Islet precursor cell (in vitro differentiated cells): ENCODE data around the gene ELAC1.
A peak's percentile ranks its signal among the peaks of the same experiment; 100 is the strongest.
"Not testable (repeated sequence)": the region's sequence is repeated elsewhere in the genome, so short reads cannot be mapped to it uniquely, and the experiment has no call there.

ENCODE experiments used
- DNase-seq: peaks from one replicate; pipeline ENCODE4 v3.0.0-alpha.2; 2018

Gene ELAC1

DNA sequence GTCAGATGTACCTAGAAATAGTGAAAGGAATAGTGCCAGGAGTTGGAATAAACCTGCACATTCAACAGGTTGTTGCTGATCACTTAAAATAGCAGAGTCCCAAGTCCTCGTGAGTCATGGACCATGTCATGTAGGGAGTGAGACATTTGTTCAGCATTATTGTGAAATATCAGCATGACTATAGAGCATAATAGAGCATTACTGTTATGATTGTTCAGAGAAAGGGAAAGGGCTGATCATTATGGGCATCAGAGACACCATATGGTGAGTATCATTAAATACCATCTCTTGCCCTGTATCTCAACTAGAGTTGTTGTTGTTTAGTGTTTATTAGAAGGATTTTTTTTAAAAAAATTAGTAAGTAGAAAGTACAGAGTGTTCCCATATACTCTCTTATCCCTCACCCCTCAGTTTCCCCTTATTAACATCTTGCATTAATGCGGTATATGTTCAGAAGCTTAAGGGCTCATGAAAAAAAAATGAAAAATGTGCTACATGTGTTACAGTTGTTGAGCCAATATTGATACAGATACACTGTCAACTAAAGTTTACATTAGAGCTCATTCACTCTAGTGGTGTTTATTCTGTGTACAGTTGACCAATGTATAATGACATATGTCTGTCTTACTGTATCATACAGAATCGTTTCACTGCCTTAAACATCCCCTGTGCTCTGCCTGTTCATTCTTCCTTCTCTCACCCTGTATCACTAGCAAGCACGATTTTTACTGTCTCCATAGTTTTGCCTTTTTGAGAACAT is 5.7 kb downstream of the ELAC1 start:
- DNase-seq = no peak

DNA sequence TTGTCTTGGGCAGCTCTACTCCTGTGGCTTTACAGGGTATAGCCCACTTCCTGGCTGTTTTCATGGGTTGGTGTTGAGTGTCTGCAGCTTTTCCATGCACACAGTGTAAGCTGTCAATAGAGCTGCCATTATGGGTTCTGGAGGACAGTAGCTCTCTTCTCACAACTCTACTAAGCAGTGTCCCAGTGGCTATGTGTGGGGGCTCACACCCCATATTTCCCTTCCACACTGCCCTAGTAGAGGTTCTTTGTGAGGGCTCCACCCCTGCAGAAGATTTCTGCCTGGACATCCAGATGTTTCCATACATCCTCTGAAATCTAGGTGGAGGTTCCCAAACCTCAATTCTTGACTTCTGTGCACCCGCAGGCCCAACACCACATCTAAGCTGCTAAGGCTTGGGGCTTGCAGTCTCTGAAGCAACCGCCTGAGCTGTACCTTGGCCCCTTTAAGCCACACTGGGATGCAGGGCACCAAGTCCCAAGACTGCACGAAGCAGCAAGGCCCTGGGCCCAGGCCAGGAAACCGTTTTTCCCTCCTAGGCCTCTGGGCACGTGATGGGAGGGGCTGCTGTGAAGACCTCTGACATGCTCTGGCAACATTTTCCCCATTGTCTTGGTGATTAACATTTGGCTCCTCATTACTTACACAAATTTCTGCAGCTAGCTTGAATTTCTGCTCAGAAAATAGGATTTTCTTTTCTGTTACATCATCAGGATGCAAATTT is 9.4 kb downstream of the ELAC1 start:
- DNase-seq = no peak

DNA sequence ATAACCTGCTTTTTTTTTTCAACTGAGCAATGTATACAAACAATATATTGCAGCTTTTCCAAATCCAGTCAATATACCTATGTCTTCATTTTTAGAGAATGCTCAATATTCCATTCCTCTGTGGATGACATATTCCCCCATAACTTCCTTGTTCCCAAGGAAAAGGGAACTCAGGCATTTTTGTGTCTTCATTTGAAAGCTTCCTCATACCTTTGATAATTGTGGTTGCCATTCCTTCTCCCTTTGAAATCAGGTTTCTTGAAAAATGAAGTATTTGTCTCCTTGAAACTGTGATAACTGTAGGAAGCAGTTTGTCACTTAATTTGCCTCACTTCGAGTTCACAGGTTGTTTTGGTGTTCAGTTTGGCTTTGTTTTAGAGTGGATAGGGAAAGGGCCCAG is 13.5 kb downstream of the ELAC1 start:
- DNase-seq = no peak

DNA sequence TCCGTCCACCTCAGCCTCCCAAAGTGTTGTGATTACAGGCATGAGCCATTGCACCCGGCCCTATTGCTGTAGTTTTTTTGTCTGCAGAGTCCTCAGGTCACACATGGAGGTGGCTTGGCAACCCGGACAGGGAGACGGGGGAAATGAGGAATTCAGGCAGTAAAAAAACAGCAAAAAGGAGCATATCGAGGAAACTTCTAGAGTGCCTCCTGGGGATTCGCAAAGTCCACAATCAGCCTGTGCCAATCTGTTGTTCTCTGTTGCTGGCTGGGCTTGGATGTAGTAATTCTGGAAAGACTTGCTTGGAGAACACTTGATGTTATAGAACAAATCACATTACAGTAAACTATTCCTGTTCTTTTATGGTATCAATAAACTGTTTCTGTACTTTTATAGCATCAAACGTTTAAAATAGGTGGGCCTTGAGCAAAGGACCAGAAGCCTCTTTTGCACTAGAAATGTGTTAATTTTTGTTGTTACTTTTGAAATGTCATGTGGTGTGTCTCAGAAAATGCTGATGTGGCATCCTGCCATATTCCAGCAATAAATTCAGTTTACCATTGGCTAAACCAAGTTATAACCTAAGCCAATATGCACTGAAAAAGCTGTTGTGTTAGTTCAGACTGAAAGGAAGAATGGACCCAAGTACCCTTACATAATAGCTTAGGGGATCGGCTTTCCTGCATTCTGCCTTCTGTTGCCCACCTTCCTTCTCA is 14.4 kb downstream of the ELAC1 start:
- no peak for DNase-seq

DNA sequence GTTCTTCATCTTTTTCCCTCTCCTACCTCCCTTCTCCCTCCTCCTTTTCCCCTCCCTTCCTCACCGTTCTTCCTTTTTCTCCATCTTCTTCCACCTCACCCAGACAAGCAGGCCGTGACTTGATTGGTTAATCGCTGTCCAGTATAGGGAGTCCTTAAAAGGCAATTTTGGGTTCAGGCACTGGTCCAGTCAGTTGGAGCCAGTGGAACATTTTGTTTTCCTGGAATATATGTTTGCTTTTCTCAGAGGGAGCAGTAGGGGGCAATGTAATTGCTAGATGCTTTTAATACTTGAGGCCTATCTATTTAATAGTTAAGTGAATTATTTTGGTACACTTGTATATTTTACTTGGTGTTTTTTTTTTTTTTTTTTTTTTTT is 15.0 kb downstream of the ELAC1 start:
- no peak for DNase-seq

DNA sequence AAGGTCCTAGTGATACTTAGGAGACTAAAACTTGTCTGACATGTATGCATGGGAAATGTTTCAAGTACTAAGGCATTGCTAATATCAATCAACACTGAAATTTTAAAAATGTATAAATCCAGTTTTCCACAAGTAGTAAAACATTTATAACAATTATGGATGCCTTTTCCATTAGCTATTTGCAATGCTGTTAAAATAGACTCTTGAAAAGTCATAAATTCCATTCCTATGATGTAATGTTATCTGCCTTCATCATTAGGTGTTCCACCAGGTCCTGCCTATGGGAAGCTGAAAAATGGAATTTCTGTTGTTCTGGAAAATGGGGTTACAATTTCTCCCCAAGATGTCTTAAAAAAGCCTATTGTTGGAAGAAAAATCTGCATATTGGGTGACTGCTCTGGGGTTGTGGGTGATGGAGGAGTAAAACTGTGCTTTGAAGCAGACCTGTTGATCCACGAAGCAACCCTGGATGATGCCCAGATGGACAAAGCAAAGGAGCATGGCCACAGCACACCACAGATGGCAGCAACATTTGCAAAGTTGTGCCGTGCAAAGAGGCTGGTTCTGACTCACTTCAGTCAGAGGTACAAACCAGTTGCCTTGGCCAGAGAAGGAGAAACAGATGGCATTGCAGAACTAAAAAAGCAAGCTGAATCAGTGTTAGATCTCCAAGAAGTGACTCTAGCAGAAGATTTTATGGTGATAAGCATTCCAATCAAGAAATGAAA is 18.7 kb downstream of the ELAC1 start:
- no peak for DNase-seq

DNA sequence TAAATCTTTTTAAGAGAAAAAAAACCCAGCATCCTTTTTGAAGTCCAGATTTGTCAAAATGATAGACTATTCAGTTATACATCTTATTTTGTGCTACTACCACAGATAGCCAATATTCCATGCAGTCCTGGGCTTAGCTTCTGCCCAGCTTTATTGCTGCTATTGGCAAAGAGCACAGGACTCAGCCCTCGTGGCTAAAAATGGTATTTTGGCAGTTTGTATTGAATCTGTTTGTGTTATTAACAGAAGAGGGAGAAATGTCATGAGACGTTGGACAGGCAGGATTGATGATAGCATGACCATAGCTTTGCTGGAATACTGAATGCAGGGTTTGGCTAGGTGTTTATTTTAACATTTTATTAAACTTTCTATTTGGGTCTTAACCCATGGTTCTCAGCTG is 19.4 kb downstream of the ELAC1 start:
- DNase-seq = no peak

DNA sequence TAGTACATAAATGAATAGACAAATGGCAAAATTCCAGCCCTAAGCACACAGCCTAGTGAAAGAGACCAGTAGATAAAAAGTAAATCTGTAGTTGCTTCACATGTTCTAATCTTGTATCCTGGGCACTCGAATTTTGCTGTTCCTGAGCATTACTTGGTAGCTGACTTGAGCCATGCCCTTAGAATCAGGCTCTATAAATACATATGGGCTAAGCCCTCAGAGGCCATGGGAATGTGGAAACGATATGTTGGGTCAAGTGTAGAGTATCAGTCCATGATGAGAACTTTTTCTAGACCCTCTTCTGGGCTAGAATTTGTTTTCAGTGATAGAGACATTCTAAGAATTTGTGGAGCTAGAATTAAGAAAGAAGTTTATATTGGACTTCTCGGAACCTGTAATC is 21.9 kb downstream of the ELAC1 start:
- no peak for DNase-seq

DNA sequence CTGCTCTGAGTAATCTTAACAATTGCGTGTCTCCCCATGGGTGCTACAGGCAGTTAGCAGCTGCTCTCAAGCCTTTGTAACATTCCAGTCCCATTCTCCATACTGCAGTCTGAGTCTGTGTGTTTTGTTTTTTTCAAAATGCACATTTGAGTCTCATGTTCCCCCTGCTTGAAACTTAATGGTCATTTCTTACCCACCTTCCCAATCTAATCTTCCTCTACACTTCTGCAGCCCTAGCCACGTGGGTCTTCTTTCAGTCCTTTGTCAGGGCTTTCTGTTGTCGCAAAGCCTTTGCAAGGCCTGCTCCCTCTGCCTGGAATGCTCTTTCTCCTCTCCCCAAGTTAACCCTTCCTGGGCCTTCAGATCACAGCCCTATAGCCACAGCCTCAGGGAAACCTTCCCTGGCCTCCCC is 24.5 kb downstream of the ELAC1 start:
- DNase-seq = peak; percentile 66

DNA sequence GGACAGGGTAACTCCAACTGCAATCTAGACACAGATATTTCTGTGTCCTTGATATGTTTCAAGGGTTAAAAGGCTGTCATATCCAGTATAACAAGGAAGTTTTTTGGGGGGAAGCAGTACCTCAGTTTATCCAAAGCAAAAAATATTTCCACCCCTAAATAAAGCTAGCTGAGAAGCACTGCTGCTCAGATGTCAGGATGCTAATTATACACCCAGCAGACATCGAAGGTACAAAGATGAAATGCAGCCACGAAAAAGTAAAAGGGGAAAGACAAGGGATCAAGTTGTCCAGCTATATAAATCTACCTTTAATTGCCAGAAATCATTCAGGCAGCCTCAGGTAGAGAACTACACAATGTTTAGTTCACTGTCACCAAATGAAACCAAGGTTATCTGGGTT is 26.2 kb downstream of the ELAC1 start:
- no peak for DNase-seq

DNA sequence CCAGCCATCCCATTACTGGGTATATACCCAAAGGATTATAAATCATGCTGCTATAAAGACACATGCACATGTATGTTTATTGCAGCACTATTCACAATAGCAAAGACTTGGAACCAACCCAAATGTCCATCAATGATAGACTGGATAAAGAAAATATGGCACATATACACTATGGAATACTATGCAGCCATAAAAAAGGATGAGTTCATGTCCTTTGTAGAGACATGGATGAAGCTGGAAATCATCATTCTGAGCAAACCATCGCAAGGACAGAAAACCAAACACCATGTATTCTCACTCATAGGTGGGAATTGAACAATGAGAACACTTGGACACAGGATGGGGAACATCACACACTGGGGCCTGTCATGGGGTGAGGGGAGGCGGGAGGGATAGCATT is 35.3 kb downstream of the ELAC1 start:
- DNase-seq = not testable (repeated sequence)

DNA sequence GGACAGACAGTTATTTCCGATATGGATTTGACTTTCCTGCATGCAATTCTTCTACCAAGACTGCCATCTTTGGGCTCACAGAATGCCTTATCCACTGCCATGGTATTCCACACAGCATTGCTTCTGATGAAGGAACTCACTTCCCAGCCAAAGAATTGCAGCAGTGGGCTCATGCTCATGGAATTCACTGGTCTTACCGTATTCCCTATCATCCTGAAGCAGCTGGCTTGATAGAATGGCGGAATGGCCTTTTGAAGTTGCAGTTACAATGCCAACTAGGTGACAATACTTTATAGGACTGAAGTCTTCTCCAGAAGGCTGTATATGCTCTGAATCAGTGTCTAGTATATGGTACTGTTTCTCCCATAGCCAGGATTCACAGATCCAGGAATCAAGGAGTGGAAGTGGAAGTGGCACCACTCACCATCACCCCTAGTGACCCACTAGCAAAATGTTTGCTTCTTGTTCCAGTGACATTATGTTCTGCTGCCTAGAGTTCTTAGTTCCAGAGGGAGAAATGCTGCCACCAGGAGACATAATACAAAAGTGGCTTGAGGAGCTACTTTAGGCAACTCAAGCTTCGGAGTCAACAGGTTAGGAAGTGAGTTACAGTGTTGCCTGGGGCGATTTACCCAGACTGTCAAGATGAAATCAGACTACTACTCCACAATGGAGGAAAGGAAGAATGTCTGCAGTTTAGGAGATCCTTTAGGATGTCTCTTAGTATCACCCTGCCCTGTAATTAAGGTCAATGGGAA is 38.4 kb downstream of the ELAC1 start:
- peak; percentile 93 for DNase-seq

DNA sequence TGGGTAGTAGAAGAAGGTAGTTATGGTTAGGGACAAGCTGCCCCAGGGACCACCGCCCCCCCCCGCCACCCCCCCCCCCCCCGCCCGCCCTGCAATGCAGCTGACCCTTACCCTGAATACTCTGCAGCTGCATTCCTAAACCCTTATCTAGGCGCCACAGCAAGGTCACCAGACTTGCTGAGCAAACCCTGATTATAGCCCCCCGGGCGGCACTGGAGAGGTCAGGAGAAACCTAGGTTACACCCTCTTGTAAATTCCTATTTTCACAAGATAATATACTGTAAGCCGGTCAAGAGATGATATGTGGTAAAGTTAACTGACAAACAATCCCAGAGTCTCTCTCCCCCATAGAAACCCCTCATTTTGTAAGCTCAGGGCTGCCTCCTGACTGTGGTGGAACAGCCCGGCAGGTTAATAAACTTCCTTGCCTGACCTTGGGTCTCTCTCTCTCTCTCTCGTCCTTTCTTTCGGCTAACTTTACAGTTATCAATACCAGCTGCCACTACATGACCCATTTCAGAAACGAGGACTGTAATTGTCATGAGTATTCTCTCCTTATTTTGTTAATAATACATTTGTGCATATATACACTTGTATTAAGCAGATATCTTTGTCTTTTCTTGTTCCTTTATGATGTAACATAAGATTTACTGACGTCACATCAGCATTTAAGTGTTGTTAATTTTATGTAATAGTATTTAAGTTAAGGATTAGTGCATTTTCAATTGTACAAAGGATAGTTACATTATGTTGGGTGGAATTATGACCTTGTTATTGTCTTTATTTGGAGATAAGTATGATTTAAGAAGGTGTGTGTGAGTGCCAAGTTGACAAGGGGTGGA is 39.3 kb downstream of the ELAC1 start:
- DNase-seq = peak; percentile 91

DNA sequence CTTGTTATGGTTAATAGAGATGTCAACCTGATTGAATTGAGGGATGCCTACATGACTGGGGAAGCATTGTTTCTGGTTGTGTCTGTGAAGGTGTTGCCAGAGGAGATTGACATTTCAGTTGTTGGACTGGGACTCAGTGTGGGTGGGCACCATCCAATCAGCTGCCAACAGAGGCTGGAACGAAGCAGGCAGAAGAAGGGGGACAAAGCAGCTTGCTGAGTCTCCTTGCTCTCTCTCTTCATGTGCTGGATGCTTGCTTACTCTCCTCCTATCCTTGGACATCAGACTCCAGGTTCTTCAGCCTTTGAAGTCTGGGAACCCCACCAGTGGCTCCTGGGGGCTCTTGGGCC is 39.9 kb downstream of the ELAC1 start:
- peak; percentile 57 for DNase-seq

DNA sequence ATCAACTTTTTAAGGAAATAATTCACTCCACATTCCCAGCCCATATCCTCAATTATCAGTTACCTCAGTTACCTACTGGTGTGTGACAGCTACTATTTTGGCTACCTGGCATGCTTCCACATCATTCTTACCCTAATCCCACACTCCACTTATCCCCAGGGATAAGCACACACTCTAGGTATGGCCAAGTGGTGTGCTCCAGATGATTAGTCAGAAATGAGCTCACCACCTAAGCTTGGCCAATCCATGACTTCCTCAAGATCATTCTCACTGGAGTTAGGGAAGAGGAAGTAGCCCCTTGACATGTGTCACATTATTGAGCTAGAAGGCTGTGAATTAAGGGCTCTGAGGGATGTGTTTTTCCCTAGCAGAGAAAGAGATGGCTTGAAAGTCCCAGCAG is 41.2 kb downstream of the ELAC1 start:
- no peak for DNase-seq

DNA sequence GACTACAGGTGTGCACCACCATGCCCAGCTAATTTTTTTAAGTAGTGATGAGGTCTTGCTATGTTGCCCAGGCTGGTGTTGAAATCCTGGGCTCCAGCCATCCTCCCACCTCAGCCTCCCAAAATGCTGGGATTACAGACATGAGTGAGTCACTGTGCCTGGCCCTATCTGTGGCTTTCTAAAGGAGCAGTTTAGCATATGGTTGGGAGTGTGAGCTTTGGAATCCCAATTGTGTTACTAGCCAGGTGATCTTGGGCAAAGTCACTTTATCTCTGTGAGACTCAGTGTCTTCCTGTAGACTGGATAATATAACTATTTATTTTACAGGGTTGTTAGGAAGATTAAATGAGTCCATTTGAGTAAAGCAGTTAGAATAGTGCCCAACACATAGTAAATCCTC is 42.4 kb downstream of the ELAC1 start:
- peak; percentile 62 for DNase-seq

DNA sequence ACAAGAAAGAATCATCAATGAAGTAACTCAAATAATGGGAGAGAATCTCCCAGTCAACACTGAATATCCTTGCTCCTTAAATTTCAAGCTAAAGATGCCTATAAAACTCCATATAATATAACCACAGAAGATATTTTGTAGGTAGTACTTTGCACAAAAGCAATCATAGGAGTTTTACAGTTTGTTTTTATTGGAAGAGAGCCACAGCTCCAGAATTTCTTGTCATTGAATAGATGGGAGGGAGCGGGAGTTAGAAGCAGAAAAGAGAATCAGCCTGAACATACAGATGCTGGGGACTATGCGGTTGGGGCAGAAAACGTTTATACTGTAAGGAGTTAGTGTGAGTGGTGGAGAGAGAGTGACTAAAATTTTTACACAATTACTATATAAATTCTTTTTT is 43.9 kb downstream of the ELAC1 start:
- DNase-seq = no peak

DNA sequence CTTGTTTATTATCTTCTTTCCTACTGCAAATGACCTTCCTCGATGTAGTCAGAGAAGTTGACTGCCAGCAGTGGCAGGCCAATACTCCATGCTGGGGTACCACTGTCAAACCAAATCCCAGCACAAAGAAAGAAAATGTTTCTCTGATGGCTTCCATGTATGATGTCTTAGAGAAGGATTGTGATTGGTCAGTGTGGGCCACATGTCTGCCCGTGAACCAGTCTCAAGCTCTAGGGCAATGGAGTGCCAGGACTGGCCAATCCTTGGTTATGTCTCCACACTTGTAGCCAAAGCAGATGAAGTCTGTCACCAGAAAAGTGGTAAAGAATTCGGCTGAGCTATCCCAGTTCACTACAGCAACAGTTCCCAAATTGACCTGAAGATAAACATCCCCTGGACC is 44.6 kb downstream of the ELAC1 start:
- DNase-seq = no peak

DNA sequence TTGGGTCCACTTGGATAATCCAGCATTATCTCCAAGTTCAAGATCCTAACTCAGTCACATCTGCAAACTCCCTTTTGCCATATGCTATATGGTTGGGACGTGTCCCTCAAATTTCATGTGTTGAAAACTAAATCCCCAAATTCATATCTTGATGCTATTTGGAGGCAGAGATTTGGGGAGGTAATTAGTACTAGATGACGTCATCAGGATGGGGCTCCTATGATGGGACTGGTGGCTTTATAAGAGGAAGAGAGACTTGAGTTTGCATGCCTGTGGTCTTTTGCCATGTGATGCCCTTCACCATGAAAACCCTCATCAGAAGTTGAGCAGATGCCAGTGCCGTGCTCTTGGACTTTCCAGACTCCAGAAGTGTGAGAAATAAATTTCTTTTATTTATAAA is 45.4 kb downstream of the ELAC1 start:
- DNase-seq = no peak

DNA sequence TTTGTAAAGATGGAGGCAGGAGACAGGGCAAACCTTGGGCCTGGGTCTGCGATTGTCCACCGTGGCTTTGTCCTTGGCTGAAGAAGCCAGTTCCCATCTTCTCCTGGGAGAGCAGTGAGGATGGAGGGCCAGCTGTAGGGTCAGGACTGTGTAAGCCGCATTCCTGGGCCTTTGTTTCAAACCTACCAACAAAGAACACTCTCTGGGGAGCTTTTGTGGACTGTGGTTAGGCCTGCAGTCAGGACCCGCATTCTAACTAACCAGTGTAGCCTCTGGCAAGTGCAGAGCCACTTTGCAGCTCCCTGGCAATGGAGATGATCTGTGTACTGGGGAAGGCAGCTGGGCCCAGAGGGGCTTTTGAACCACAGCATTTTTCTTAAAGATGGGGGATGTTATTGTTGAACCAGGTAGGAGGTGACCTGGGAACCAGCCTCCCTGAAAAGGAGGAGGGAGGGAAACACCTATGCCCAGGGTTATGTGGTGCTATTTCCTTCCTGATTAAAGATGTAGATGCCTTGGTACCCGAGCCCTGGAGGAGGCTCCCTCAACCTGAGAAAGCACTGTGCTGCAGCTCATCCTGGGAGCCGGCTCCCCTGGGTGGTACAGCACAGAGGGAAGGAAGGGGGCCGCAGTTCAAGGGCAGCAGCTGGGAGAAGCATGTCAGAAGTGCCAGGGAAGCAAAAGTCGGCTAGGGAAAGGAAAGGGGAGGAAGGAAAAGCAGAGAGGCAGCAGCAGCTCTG is 49.5 kb downstream of the ELAC1 start:
- DNase-seq = peak; percentile 93

DNA sequence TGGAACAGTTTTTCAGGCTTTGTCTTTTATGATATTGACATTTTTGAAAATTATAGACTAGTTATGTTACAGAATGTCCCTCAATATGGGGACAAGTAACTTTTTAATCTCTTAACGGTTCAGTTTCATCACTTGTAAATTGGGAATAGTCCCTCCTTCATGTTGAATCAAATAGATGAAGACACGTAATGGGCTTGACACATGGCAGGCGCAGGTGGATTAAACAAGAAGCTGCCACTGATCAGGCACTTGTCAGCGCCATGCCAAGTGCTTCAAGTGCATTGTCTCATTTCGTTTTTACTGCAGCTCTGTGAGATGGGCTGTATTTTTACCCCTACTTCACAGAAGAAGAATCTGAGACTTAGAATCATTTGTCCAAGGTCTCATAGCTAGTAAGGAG is 52.7 kb downstream of the ELAC1 start:
- DNase-seq = no peak
